Urinary bladder (tissue), 4 donors: ENCODE results near the gene BAG5. TPM values are rescaled to one million over a fixed set of nuclear protein-coding genes. Genes with fewer than 3 reads are reported as not detected.

Experiments
- DNase-seq: peaks from one replicate; pipeline ENCODE4 v3.0.0-alpha.2; 2015; ENCODE audit errors: extremely low spot score
- H3K27ac ChIP-seq: one replicate; pipeline ENCODE4 v1.5.1; 2013; ENCODE audit warnings: low read depth, mild to moderate bottlenecking, moderate library complexity
- H3K36me3 ChIP-seq: one replicate; pipeline ENCODE4 v1.6.1; 2013; ENCODE audit warnings: mild to moderate bottlenecking, moderate library complexity; ENCODE audit not compliant: insufficient read depth
- H3K4me1 ChIP-seq: one replicate; pipeline ENCODE4 v1.6.1; 2013; ENCODE audit warnings: mild to moderate bottlenecking, moderate library complexity; ENCODE audit not compliant: insufficient read depth
- H3K4me3 ChIP-seq: one replicate; pipeline ENCODE4 v1.5.1; 2013; ENCODE audit warnings: low read depth, low read length
- WGBS: extraction: QIAGEN DNeasy Blood & Tissue Kit; methylation state at CpG from one replicate; pipeline ENCODE4 v1.1.7; 2013; 5-methylcytosine and 5-hydroxymethylcytosine counted together
- polyA plus RNA-seq: library from polyadenylated mRNA; stranded (reverse); fragments of 200-250 nt; gene quantifications from one replicate; pipeline ENCODE4 v1.2.3, GENCODE V29; 2013
- total RNA-seq: library from RNA; depleted of rRNA; stranded (reverse); fragments of >200 nt; gene quantifications from one replicate; pipeline ENCODE4 v1.2.3, GENCODE V29; 2014
- donor health status: healthy with polysubstance abuse.
- donor health status: healthy.

The BAG5 gene
- total and polyA plus RNA-seq, 2 donors = 18.1 to 29.8 TPM

GRCh38 chr14:103558071-103558882 is 4.2 kb downstream of the BAG5 start:
- Histone ChIP-seq H3K4me3 (no peak overlapping the region), H3K27ac (peak overlapping the region; percentile 28), H3K36me3 (no peaks in the 10 kb centered on the region), H3K4me1 (peaks cover 1% of the 10 kb centered on the region)
- WGBS = 74% methylated on average over 16 of the region's 16 CpGs
- DNase-seq = no peak

GRCh38 chr14:103556946-103557758 is 5.3 kb downstream of the BAG5 start:
- H3K27ac ChIP-seq = no peak overlapping the region
- DNase-seq = no peak
- H3K4me1 ChIP-seq = peaks cover 1% of the 10 kb centered on the region
- no peaks in the 10 kb centered on the region for H3K36me3 ChIP-seq
- 45% methylated on average over 15 of the region's 15 CpGs for WGBS
- H3K4me3 ChIP-seq = no peak overlapping the region

- Histone ChIP-seq H3K27ac (no peak overlapping the region), H3K4me1 (peaks cover 1% of the 10 kb centered on the region), H3K4me3 (no peak overlapping the region), H3K36me3 (no peaks in the 10 kb centered on the region)
- 75% methylated on average over 15 of the region's 15 CpGs for WGBS
- no peak for DNase-seq
Observed at GRCh38 chr14:103555559-103556337, 6.7 kb downstream of the BAG5 start.

- DNase-seq = no peak
- 93% methylated on average over 11 of the region's 11 CpGs for WGBS
- Histone ChIP-seq H3K4me1 (no peaks in the 10 kb centered on the region), H3K4me3 (no peak overlapping the region), H3K27ac (no peak overlapping the region), H3K36me3 (no peaks in the 10 kb centered on the region)
Observed at GRCh38 chr14:103552846-103553210, 9.6 kb downstream of the BAG5 start.

GRCh38 chr14:103552011-103552845 is 10.2 kb downstream of the BAG5 start:
- WGBS = 42% methylated on average over 18 of the region's 18 CpGs
- Histone ChIP-seq H3K4me1 (no peaks in the 10 kb centered on the region), H3K27ac (no peak overlapping the region), H3K4me3 (no peak overlapping the region), H3K36me3 (no peaks in the 10 kb centered on the region)
- no peak for DNase-seq

- H3K36me3 ChIP-seq = no peaks in the 10 kb centered on the region
- DNase-seq = no peak
- WGBS = 43% methylated on average over 17 of the region's 17 CpGs
- no peaks in the 10 kb centered on the region for H3K4me1 ChIP-seq
- H3K4me3 ChIP-seq = no peak overlapping the region
- H3K27ac ChIP-seq = no peak overlapping the region
Observed at GRCh38 chr14:103551338-103551762, 11.1 kb downstream of the BAG5 start.

- Histone ChIP-seq H3K36me3 (no peaks in the 10 kb centered on the region), H3K27ac (no peak overlapping the region), H3K4me1 (no peaks in the 10 kb centered on the region), H3K4me3 (no peak overlapping the region)
- WGBS = 63% methylated on average over 22 of the region's 22 CpGs
- DNase-seq = no peak
Observed at GRCh38 chr14:103550451-103551337, 11.8 kb downstream of the BAG5 start.

GRCh38 chr14:103549361-103550311 is 12.8 kb downstream of the BAG5 start:
- Histone ChIP-seq H3K27ac (no peak overlapping the region), H3K4me1 (no peaks in the 10 kb centered on the region), H3K4me3 (no peak overlapping the region), H3K36me3 (no peaks in the 10 kb centered on the region)
- WGBS = 85% methylated on average over 30 of the region's 30 CpGs
- DNase-seq = no peak

- H3K27ac ChIP-seq = no peak overlapping the region
- 92% methylated on average over 27 of the region's 27 CpGs for WGBS
- H3K4me3 ChIP-seq = no peak overlapping the region
- H3K36me3 ChIP-seq = no peaks in the 10 kb centered on the region
- DNase-seq = no peak
- no peaks in the 10 kb centered on the region for H3K4me1 ChIP-seq
Observed at GRCh38 chr14:103548463-103549351, 13.8 kb downstream of the BAG5 start.

- DNase-seq = no peak
- H3K4me1 ChIP-seq = no peaks in the 10 kb centered on the region
- 92% methylated on average over 18 of the region's 18 CpGs for WGBS
- no peak overlapping the region for H3K4me3 ChIP-seq
- H3K27ac ChIP-seq = no peak overlapping the region
- H3K36me3 ChIP-seq = no peaks in the 10 kb centered on the region
Observed at GRCh38 chr14:103547941-103548462, 14.5 kb downstream of the BAG5 start.
